ENCODE data around the gene POM121L2. TPM values are rescaled to one million over a fixed set of nuclear protein-coding genes. Genes with fewer than 3 reads are reported as not detected.

POM121L2 gene
- total RNA-seq, 4 donors from 2014 or later = not detected

Other genes starting within 250 kb of the POM121L2 start
- gene PRSS16, start 64.6 kb downstream of the POM121L2 start, total RNA-seq = 10 to 100 TPM in 3 of 4 donors, 1 to 10 TPM in 1; 7.7 to 17.1 (median 13.8) TPM
- 1 to 10 TPM in 3 of 4 donors, under 1 TPM in 1; 0.23 to 1.8 (median 1.5) TPM for gene ZNF391, start 76.5 kb upstream of the POM121L2 start, total RNA-seq
- gene ZNF184, start 160.8 kb upstream of the POM121L2 start, total RNA-seq = 10 to 100 TPM in 2 of 4 donors, 1 to 10 TPM in 2; 6.3 to 14.2 (median 10.5) TPM

All from suprapubic skin (tissue), 4 donors.